Activated CD8-positive, alpha-beta memory T cell treated with anti-CD3 and anti-CD28 coated beads, Interleukin-2, amount 50 U/mL, for 24 hours (primary cell): ENCODE data around the gene XRCC3.

Source experiments
- DNase-seq: peaks from one replicate; pipeline ENCODE4 v3.0.0-alpha.2; 2020; ENCODE audit errors: extremely low read depth

Gene XRCC3

DNA sequence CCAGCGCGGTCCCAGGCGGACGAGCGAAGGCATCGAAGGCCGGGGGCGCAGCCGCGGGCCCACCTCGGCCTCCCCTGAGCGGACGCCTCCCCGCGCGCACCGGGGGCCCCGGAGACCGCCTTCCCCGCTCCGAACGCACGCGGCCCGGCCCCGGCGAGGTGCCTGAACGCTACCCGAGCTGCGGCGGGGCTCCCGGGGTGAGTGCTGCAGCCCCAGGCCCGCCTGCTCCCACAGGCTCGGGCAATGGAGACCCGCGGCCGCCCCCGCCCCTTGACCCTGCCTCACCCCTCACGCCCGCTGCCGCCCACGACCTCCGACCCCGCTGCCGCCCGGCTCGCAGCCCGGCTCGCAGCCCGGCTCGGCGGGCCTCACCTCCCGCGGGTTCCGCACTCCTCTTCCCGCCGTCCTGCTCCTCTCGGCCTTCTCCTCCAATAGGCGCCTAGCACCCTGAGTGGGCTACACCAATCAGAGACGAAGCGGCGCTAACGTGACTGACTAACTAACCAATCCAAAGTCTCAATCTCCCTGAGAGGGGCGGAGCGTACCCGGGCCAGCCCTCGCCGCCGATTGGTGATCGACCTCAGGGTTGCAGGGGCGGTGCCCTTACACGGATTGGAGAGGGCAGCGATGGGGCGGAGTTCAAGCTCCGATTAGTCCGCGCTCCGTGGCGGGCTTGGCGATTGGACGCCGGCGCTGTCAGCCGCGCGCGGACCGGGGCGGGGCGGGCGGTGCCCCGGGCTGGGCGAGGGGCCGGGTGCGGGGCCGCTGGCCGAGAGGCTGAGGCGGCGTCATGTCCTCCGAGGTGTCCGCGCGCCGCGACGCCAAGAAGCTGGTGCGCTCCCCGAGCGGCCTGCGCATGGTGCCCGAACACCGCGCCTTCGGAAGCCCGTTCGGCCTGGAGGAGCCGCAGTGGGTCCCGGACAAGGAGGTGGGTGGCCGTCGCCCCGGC, at the start of gene XRCC3, which contains the start of gene ZFYVE21:
XRCC3 (minus strand) TSS at position 400 of the 949 bp plus-strand sequence. CDS start 4,364 bp downstream, outside the sequence.
ZFYVE21 (plus strand) TSS at position 759 of the 949 bp plus-strand sequence; CDS start at position 791, 32 bp downstream.
- peak; percentile 98 for DNase-seq

DNA sequence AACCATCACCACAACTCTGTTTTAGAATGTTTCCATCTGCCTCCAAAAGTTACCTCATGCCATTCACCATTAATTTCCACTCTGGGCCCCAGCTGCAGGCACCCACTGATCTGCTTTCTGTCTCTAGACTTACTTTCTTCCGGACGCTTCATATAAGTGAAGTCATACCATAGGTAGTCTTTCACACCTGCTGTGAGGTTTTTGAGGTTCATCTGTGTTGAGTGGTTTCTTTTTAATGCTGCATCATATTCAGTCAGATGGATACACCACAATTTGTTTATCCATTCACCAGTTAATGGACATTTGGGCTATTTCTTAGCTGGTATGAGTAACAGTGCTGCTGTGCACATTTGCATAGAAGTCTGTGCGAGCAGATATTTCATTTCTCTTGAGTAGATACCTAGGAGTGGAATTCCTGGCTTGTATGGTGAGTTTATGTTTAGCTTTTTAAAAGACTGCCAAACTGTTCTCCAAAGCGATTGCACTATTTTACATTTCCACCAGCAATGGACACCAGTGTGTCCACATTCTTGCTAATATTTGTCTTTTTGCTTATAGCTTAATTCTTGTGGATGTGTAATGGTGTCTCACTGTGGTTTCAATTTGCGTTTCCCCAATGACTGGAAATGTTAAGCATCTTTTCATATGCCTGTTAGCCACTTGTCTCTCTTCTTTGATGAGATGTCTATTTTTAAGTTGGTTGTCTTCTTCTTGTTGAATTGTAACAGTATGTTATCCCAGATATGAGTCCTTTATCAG, 48.7 kb upstream of the XRCC3 start:
- no peak for DNase-seq

DNA sequence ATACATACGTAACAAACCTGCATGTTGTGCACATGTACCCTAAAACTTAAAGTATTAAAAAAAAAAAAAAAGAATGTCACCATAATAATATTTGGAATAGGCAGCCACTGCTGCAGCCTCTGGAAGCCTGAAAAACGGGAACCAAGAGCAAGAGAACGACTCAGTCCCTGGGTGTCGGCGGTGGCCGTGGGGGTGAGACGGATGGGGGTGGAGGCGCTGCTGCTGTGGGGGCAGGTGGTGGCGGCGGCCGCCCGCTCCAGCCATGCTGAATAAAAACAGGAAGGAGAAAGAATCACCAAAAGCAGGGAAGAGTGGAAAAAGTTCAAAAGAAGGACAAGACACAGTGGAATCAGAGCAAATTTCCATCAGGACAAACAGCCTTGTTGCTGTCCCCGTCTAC, 47.3 kb upstream of the XRCC3 start:
- DNase-seq = no peak

DNA sequence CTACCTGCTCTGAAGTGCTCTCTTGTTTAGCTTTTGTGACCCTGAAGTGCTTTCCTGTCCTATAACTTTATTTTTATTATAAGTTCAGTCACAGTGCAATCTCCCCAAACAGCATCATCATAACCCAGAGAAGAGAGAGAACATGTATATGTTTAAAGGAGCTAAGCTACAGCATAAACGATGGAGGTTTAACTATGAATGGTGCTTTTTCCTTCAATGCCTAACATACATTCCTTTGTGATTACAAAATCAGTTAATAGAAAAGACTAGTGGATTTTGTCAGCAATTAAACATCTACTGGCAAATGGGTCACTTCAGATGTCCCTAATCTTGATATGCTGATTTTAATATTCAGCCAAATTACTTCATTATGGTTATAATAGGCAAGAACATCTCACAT, 46.8 kb upstream of the XRCC3 start:
- no peak for DNase-seq

DNA sequence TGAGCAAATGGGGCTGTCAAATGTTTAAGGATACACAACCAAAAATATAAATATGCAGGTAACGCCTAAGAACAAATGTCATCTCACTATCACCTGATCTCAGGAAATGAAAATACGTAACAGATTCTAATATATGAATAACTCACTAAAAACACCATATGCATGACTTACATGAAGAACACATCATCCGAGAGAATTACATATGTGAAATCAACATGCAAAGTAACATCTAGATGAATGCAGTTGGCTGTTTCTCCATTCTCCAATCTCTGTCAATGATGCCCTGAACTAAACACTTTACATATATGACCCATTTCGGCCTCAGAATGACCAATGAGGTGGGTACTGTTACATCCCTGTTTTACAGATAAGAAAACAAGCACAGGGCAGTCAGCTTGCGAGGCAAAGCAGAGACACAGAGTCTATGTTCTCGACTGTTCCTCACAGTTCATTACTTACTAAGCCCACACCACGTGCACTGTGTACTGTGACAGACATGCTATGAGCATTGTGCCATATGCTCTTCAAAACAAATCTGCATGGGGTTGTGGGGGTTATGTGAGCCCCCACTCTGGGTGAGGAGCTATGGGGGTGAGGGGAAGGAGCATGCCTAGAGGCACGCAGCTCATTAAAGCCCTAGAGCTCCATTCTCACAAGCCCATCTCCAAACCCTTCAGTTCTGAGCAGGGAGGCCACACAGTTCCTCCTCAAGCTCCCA, 43.0 kb upstream of the XRCC3 start:
- no peak for DNase-seq

DNA sequence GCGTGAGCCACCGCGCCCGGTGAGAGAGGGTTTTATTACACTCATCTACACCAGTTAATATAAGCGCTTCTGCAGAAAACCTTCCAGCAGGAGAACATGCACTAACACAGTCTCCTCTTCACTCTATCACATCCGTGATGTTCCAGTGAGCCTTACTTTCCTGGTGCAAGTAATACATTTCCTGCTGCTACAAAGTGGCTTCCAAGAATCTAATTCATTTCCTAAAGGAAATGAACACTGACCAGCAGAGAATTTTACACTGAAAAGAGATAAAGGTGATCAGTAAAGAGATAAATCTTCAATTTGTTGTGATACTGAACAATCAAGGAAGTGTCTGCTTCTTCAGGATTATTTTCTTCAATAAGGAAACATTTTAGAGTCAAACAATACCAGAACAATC, 39.8 kb upstream of the XRCC3 start:
- DNase-seq = no peak

DNA sequence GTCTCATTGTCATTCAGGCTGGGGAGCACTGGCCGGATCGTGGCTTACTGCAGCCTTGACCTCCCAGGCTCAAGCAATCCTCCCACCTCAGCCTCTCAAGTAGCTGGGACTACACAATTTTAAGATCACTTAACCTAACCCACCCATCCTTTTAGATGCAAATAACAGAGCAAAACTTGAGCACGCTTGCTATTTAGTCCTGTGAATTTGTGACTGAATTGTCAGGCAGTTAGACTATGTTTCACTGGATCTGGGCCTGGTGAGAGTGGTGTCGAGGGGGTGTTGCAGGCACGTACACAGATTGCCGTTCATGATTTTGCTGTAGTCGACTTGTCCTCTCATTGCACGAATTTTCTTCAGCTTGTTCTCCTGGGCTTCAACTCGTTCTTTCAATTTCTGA, 38.5 kb upstream of the XRCC3 start:
- DNase-seq = no peak

DNA sequence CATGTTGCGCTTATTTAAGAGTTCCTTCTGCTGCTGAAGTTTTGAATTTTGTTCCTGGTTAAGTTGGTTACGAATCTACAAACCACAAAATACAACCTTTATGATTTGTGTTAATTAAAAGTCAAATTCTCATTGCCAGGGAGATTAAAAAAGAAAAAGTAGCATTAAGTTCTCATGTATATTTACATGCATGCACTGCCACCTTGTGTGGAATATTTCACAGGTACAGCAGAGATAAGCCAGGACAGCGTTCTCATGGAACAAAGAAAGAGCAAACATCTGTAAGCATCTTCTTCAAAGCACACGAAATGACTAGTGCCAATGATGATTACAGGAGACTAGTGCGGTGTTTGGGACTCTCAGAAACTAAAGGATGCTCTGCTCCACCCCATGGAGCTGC, 34.6 kb upstream of the XRCC3 start:
- no peak for DNase-seq

DNA sequence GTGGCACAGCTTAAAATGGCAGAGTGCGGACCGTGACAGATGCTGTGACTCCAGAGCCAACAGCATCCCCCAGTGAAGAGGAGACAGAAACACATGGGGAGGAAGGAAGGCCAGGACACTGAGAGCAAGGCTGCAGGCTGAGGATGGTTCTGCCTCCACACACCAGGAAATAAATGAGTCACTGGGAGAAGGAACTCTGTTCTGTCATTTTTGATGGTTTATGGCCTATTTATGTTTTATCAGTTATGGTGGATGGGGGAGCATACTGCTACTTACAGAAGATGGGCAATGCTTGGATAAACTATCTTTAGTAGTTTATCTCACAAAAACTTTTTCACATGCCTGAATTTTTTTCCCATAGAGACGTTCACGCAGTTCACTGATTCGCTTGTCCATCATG, 34.2 kb upstream of the XRCC3 start:
- DNase-seq = no peak

DNA sequence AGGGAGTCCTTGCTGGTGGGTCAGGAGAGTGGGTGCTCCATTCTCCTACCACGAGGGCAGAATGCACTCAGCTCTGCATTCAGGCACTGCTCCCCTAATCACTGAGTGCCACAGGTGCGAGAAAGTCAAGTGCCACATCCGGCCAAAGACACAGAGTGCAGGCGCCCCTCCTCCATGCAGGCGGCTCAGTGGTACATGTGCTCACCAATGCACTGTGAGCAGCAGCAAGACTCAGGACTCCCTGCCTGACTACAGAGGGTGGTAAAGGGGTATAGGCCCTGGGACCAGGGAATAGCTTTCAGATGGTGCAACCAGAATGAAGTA, 33.2 kb upstream of the XRCC3 start:
- peak; percentile 17 for DNase-seq

DNA sequence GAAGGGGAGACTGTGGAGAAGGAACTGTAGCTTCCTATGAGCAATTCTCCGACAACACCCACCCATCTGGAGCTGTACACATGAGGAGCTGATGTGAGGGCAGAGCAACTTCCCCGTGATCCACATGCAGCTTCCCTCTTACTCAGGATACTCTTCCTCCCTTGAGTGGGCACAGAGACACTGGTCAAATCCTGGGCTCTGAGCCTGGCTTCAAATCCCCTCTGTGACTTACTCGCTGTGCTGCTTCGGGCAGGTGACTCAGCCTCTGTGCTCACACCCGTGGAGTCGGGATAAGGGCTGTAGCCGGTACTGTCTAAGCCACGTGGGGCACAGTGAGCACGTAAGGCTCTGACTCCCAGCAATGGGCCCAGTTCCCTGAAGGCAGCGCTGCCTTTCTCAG, 31.4 kb upstream of the XRCC3 start:
- DNase-seq = no peak

DNA sequence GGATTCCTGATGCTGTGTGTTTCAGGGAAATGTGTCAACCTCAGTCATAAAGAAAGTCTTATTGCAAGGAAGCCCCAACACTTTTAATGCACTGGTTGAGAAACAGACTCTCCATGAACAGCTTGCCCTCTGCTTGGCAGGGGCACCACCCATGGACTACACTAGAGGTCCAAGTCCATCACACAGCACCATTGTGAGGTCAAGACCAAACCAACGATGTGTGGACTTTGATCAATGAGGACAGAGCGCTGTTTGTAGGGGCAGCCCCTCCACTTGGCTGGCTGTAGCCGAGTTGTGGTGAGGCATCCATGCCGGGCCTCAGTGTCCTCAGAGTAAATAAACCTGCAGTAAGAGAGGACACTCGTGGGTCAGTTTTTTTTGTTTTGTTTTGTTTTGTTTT, 30.2 kb upstream of the XRCC3 start:
- DNase-seq = no peak

DNA sequence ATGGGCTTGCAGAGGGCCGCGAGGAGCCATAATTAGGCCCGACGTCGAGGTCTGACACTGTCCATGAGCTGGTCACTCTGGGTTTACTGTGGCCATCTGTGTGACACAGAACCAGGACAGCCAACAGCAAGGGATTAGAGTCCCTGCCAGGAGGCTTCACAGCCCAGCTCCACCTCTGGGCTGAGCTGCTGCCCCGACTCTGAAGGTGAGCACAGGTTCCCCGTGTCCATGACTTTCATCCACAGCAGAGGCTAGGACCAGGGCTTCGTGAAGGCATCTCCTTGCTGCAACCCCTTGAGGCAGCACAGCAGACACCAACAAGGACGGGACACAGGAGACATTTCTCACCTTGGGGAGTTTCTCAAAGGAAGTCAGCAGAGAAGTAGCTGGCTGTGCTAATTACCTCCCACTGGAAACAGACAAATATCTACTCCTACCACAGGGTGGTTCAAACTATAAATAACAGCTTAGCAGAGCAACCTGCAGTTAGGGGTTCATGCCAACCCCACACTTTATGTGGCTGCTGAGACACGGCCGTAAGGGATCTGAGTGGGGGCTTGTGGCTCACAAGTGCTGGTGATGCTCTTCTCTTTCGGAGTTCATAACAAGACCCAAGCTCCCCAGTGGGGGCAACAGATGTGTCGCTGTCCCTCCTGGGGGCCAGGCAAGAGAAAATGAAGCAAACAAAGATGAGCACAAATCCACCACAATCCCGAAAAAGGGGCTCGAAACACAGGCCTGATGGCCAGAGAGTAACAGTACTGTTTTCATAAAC, 29.6 kb upstream of the XRCC3 start:
- DNase-seq = no peak

DNA sequence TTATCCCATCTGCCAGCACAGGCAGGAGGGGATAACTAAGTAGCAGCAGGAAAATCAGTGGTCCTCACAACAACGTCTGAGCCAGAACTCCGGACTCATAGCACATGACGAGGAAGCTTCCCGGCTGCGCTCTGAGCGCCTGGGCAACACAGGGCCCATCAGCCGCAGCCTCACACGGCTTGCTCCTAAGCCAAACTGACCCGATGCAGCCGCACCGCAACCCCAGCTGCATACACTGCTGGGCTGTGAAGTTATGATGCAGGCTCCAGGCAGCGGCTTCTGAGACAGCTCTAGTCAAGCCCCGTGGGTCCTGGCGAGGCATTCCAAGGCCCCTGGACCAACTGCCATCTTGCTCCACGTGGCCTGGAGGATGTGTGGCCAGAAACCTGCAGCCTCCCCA, 28.4 kb upstream of the XRCC3 start:
- no peak for DNase-seq

DNA sequence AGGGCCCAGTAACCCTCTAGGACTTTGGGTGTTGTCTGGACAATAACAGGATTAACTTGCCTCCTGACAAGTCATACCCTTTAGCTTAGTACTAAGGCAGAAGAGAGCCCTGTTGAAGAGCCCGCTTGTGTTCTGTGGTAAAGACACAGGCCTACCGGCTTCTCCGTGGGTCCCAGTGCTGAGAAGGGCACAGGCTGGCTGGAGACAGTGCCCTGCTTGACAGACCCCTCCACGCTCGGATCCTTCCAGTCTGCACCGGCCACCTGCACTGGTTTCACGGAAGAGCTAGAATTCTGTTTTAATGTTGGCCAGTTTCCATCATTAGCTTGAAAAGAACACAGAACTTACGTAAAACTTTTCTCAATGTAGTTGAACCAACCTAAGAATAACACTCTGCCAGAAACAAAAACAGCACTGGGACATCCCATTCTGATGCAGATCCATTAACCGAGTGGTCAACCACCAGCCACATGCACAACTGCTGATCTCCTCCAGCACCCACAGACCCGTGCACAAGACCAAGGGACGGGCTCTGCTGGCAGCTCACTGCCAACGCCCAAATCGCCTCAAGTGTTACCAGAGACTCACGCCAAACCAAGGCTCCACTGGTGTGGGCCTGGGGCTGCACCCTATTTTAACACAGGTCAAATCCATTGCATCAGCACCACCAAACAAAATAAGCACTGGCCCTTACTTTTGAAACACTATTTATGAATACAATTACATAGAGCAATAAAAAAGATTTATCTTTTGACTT, 27.4 kb upstream of the XRCC3 start:
- DNase-seq = no peak

DNA sequence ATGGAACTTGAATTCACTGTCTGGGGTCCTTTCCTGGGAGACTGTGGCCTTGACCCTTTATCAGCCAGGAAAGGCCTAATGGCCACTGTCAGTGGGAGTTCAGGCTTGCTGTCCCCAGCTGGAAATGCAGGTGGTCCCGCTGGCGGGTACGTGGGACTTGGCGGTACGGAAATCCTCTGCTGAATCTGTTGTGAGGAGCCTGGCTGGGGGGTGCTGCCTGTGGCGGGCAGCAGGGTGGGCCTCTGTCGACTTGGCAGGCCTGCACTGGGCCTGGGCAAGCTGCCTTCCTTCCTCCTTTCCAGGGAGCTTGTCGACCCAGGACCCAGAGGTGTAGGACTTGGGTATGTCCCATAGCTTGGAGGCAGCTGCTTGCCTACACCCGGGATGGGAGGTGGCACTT, 26.6 kb upstream of the XRCC3 start:
- no peak for DNase-seq

DNA sequence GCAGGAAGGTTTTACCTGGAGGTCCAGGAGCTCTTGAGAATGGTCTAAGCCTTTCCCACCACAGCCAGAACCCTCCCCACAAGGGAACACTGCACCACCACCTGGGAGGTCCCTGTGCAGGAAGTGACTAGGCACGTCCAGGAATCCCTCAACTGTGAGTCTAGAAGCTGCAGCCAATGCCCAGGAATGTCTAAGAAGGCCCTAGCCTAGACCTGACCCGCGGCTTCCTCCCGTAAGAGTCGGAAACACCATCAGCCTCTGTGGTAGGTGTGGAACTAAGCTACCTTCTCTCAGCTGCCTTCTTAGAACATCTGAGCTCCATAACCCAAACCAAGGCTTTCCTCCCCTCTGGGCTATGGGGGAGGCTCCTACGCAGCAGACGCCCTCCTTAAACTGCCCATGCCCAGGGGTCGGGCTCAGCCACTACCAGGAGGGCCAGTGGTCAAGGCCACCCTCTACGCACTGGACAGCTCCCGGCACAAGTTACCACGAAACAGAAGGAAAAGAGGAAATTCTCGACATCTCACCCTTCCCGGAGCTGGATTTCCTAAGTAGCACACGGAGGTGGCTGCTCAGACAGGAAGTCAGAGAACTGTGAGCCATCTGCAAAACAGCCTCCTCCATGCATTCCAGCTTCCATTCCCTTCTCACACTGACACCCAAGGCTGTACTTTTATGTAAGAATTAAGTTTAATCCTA, 25.9 kb upstream of the XRCC3 start:
- no peak for DNase-seq

DNA sequence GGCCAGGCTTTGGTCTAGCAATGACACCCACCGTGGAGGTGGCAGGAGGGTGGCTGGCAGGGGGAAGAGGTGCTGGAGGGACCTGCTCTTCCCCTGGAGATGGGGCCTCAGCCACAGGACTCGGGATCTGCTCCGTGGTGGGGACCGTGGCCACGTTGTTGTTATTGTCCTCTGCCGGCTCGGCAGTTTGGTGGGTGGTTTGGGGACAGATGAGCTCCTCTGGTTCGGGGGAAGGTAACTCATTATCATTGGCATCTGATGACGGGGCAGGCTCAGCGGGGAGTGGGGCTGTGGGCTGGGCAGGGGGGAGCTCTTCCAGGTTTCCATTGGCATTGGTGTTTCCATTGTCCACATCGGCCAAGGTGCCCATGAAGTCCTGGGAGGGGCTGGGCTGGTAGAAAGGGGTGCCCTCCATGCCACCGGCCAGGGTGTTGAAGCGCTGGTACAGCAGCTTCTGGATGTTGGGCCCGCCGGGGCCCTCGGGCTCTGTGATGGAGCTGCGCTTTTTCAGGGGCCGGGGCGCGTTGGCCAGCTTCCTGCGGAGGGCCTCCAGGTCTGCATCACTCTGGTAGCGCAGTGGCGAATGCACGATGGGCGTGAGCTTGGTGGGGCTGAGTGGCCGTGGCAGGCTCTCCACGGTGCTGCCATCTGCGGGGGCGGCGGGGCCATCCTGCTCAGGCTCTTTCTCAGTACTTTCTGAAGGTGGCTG, 24.7 kb upstream of the XRCC3 start:
- no peak for DNase-seq

DNA sequence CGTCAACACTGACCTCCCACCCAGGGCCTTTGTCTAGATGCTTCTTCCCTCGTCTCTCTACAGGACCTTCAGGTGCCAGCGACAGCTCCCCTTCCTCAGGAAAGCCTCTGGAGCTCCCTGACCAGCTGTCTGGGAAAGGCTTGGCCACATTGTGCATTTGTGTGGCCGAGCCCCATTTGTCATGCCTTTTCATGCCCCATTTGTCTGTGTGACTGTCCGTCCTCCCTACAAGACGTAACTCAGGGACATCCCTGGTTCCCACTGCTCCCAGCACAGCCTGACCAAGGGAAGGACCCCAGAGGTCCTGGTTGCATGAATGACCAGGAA, 24.2 kb upstream of the XRCC3 start:
- DNase-seq = no peak
